ENCODE results near the gene PSME3IP1. TPM values are rescaled to one million over a fixed set of nuclear protein-coding genes. Genes with fewer than 3 reads are reported as not detected.

PSME3IP1 gene
- total and polyA plus RNA-seq, 8 donors = 27.9 to 63.3 (median 32.7) TPM

GRCh38 chr16:57169327-57169726 lies 16.5 kb downstream of the PSME3IP1 start:
- no peaks in the 10 kb centered on the region for H3K9me3 ChIP-seq
- no peak overlapping the region for H3K27ac ChIP-seq
- H3K36me3 ChIP-seq = peaks cover 0 to 12% (median 7%) of the 10 kb centered on the region in 3 donors
- no peak for DNase-seq
- no peaks in the 10 kb centered on the region for H3K27me3 ChIP-seq
- no peak overlapping the region for H3K4me3 ChIP-seq
- no peak for ATAC-seq
- intact Hi-C loops (cut with DNase I) = no loop called here
- peaks cover 4 to 16% (median 14%) of the 10 kb centered on the region in 3 donors for H3K4me1 ChIP-seq
- TF ChIP-seq, protein P1, sequence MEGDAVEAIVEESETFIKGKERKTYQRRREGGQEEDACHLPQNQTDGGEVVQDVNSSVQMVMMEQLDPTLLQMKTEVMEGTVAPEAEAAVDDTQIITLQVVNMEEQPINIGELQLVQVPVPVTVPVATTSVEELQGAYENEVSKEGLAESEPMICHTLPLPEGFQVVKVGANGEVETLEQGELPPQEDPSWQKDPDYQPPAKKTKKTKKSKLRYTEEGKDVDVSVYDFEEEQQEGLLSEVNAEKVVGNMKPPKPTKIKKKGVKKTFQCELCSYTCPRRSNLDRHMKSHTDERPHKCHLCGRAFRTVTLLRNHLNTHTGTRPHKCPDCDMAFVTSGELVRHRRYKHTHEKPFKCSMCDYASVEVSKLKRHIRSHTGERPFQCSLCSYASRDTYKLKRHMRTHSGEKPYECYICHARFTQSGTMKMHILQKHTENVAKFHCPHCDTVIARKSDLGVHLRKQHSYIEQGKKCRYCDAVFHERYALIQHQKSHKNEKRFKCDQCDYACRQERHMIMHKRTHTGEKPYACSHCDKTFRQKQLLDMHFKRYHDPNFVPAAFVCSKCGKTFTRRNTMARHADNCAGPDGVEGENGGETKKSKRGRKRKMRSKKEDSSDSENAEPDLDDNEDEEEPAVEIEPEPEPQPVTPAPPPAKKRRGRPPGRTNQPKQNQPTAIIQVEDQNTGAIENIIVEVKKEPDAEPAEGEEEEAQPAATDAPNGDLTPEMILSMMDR (IDR thresholded peaks at IDR 0.05) = no peak
- FAIRE-seq = no peak

DNA sequence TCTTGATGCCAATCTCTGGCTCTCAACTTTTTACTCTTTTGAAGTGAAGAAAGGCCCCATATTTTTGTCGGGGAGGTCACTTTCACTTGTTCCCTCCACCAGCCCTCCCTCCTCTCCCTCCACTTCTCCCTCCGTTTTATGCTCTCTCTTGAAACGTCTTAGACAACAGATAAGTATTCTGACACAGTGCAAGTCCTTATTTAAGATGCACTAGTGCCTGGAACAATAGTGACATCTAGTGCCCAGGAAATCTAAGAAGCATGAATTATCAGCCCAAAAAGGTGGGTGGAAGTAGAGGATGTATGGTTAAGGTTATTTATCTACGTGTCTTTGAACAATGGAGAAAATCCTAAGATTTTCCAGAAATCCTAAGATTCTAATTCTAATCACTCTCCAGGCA lies 17.9 kb downstream of the PSME3IP1 start:
- ATAC-seq (peak in 3 of 4 donors; percentile 46 to 80 (median 67)), FAIRE-seq (peak; percentile 37), DNase-seq (no peak)
- no peaks in the 10 kb centered on the region for H3K27me3 ChIP-seq
- H3K27ac ChIP-seq = no peak overlapping the region
- no peak overlapping the region for H3K4me3 ChIP-seq
- no peaks in the 10 kb centered on the region for H3K9me3 ChIP-seq
- 33 to 39% methylated on average over 4 of the region's 4 CpGs for WGBS, 2 donors
- peaks cover 4 to 16% (median 14%) of the 10 kb centered on the region in 3 donors for H3K4me1 ChIP-seq
- peaks cover 0 to 16% (median 15%) of the 10 kb centered on the region in 3 donors for H3K36me3 ChIP-seq
- TF ChIP-seq, protein P1 (IDR thresholded peaks at IDR 0.05) = no peak
- intact Hi-C loops (cut with DNase I) = no loop called here

DNA sequence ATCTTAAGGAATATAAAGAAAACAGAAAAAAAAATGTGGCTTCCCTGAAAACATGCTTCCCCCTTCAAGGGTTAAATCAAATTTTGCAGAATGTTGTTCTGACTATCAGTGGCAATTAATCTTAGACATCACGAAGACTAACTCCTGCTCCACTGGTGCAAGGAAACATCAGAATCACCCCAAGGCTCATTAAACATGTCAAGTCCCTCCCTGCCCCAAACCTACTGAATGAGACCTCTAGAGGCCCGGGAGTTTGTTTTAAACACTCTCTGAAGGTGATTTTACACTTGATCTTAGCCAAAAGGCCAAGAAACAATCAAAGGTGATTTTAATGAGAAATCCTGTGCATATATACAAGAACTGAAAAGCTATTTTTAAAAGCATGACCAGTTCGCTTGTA lies 18.3 kb downstream of the PSME3IP1 start:
- FAIRE-seq (no peak), DNase-seq (no peak), ATAC-seq (no peak)
- H3K27me3 ChIP-seq = no peaks in the 10 kb centered on the region
- peaks cover 4 to 16% (median 14%) of the 10 kb centered on the region in 3 donors for H3K4me1 ChIP-seq
- TF ChIP-seq, protein P1 (IDR thresholded peaks at IDR 0.05) = no peak
- no peak overlapping the region for H3K4me3 ChIP-seq
- peaks cover 0 to 16% (median 14%) of the 10 kb centered on the region in 3 donors for H3K36me3 ChIP-seq
- H3K27ac ChIP-seq = no peak overlapping the region
- WGBS, 2 donors = 78 to 80% methylated on average over 3 of the region's 3 CpGs
- intact Hi-C loops (cut with DNase I) = no loop called here
- no peaks in the 10 kb centered on the region for H3K9me3 ChIP-seq

DNA sequence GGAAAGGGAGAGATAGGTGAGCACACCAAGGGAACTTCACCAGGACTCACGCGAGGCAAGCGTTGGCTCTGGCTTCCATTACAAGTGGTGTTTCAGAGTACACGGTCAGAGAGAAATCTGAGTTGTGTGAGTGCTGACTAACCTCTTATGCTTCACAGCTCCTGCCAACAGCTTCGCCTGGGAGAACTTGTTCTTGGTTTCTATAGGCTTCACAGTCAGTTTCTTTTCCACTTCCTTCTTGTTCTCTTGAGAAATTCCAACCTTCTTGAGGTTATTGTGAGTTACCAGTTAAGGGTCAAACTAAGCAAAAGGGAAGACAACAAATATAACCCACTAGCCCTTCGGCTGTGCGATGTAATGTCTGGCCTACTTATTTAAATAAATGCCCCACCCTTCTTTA lies 18.9 kb downstream of the PSME3IP1 start:
- no peak for DNase-seq
- intact Hi-C loops (cut with DNase I) = no loop called here
- Histone ChIP-seq H3K4me3 (no peak overlapping the region), H3K27me3 (no peaks in the 10 kb centered on the region), H3K36me3 (peaks cover 0 to 21% (median 8%) of the 10 kb centered on the region in 3 donors), H3K9me3 (no peaks in the 10 kb centered on the region), H3K27ac (peak overlapping the region in 2 of 4 donors; percentile 1 to 35), H3K4me1 (peaks cover 4 to 16% (median 14%) of the 10 kb centered on the region in 3 donors)
- peak in 3 of 4 donors; percentile 26 to 72 (median 51) for ATAC-seq
- TF ChIP-seq, protein P1 (IDR thresholded peaks at IDR 0.05) = no peak
- FAIRE-seq = no peak
- 83 to 87% methylated on average over 7 of the region's 7 CpGs for WGBS, 2 donors

DNA sequence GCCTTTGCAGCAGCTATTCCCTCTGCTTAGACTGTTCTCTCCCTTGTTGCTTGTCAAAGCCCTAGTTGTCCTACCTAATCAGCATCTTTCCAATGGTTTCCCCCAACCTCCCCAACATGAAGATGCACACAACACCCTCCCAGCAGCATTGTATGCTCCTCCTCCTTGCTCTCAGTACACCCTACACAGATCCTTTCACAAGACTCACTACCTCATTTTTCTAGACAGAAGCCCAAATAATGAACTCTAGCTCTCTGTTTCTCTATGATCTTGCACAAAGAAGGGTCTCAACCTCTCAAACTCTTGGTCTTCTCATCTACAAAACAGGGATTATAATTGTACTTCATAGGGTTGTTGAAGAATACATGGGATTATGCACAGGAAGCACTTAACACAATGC lies 19.4 kb downstream of the PSME3IP1 start:
- intact Hi-C loops (cut with DNase I) = no loop called here
- Histone ChIP-seq H3K36me3 (peaks cover 0 to 24% (median 8%) of the 10 kb centered on the region in 3 donors), H3K9me3 (no peaks in the 10 kb centered on the region), H3K4me1 (peaks cover 4 to 16% (median 14%) of the 10 kb centered on the region in 3 donors), H3K27me3 (no peaks in the 10 kb centered on the region), H3K27ac (peak overlapping the region in 2 of 4 donors; percentile 1 to 35), H3K4me3 (no peak overlapping the region)
- TF ChIP-seq, protein P1 (IDR thresholded peaks at IDR 0.05) = no peak
- DNase-seq = no peak
- ATAC-seq = peak in 2 of 4 donors; percentile 21 to 30
- FAIRE-seq = no peak
